Panc1 (cell line): ENCODE data around the gene ADCY2. TPM values are rescaled to one million over a fixed set of nuclear protein-coding genes. Genes with fewer than 3 reads are reported as not detected.

ENCODE experiments used
- ATAC-seq: fragments of 200-7000 bp; cut with Tn5 transposase; 2 replicates; pipeline ENCODE4 v1.9.1; 2020; ENCODE audit warnings: mild to moderate bottlenecking, moderate library complexity
- BruUV-seq: library from RNA; stranded (reverse); fragments of 400-500 nt; replicated peaks from 2 replicates; lab custom pipeline; 2021; lab: Mats Ljungman, UMichigan
- CTCF ChIA-PET: fragments of 300-600 bp; sonication (Branson Sonifier 250); formaldehyde crosslinking; loops from one replicate; lab custom pipeline; 2022; ENCODE audit warnings: antibody characterized with exemption; lab: Charles Lee
- POLR2A ChIA-PET: fragments of 300-600 bp; sonication (Branson Sonifier 250); formaldehyde crosslinking; loops from one replicate; lab custom pipeline; 2022; ENCODE audit warnings: antibody characterized with exemption; lab: Charles Lee
- DNase-seq: peaks from one replicate; pipeline ENCODE4 v3.0.0-alpha.2; 2010; ENCODE audit warnings: low read depth, low spot score
- H3K27ac ChIP-seq: 2 replicates; pipeline ENCODE4 v1.5.1; 2011; ENCODE audit warnings: mild to moderate bottlenecking, low read length, inconsistent platforms
- H3K27me3 ChIP-seq: fragments of 200-500 bp; sonication (Bioruptor generic); 2 replicates; pipeline ENCODE4 v1.6.0; 2014; ENCODE audit warnings: low read length, inconsistent platforms; ENCODE audit not compliant: control insufficient read depth, insufficient read depth
- H3K36me3 ChIP-seq: fragments of 200-500 bp; sonication (Bioruptor generic); 2 replicates; pipeline ENCODE4 v1.5.1; 2014; ENCODE audit warnings: inconsistent platforms, mild to moderate bottlenecking, low read length, moderate library complexity; ENCODE audit not compliant: control insufficient read depth, insufficient read depth
- H3K4me1 ChIP-seq: 2 replicates; pipeline ENCODE4 v1.5.1; 2011; ENCODE audit warnings: inconsistent platforms, mild to moderate bottlenecking, low read length, moderate library complexity; ENCODE audit not compliant: control insufficient read depth, insufficient read depth
- H3K4me3 ChIP-seq, 2 experiments: 2 replicates each; pipeline ENCODE4 v1.5.1; 2011 to 2012; ENCODE audit warnings: low read depth in 2 of 2, low read length in 2 of 2, mild to moderate bottlenecking in 2 of 2, inconsistent platforms in 1 of 2, moderate library complexity in 1 of 2
- H3K9me3 ChIP-seq: fragments of 200-500 bp; sonication (Bioruptor generic); 2 replicates; pipeline ENCODE4 v1.5.1; 2014; ENCODE audit warnings: low read depth, mild to moderate bottlenecking, inconsistent platforms, low read length, moderate library complexity; ENCODE audit not compliant: control insufficient read depth, insufficient read depth
- POLR2AphosphoS5 ChIP-seq: IDR thresholded peaks from 2 replicates; pipeline ENCODE4 v1.6.1; 2012; ENCODE audit warnings: mild to moderate bottlenecking, low read depth, low read length, moderate library complexity
- SIN3A ChIP-seq: IDR thresholded peaks from 2 replicates; pipeline ENCODE4 v1.6.1; 2012; ENCODE audit warnings: low read depth, mild to moderate bottlenecking, low read length, moderate library complexity, borderline replicate concordance; ENCODE audit not compliant: insufficient read depth
- TCF7L2 ChIP-seq: IDR thresholded peaks from 2 replicates; pipeline ENCODE4 v1.6.1; 2011; ENCODE audit warnings: mild to moderate bottlenecking, low read depth, low read length, inconsistent platforms
- in situ Hi-C: cut with HindIII; loops from 2 replicates; pipeline ENCODE4 v1.10.0; 2016; ENCODE audit warnings: low sequenced_read_pairs, low pct_unique_long_range_greater_than_20kb
- intact Hi-C: fragments of 100-400 bp; cut with micrococcal nuclease; formaldehyde crosslinking; loops from one replicate; pipeline ENCODE4 v1.10.0; 2022; ENCODE audit not compliant: unreplicated experiment
- total RNA-seq: library from RNA; stranded (reverse); gene quantifications from one replicate; pipeline ENCODE4 v1.2.1, GENCODE V29; 2021; ENCODE audit not compliant: unreplicated experiment
- TF ChIP-seq, protein P1 (sequence below): fragments of 450-650 bp; IDR thresholded peaks from 2 replicates; pipeline ENCODE4 v1.5.1; 2017; ENCODE audit warnings: mild to moderate bottlenecking
- TF ChIP-seq, protein P2 (sequence below), 2 experiments: IDR thresholded peaks; 2 replicates each; pipeline ENCODE4 v1.6.1; 2011 to 2012; ENCODE audit warnings: low read depth in 2 of 2, control low read depth in 1 of 2, low read length in 1 of 2, mild to moderate bottlenecking in 1 of 2, moderate library complexity in 1 of 2; ENCODE audit not compliant: insufficient read depth in 1 of 2

Gene ADCY2
- total RNA-seq, 1 experiment from 2014 or later, result 0.13 TPM

DNA sequence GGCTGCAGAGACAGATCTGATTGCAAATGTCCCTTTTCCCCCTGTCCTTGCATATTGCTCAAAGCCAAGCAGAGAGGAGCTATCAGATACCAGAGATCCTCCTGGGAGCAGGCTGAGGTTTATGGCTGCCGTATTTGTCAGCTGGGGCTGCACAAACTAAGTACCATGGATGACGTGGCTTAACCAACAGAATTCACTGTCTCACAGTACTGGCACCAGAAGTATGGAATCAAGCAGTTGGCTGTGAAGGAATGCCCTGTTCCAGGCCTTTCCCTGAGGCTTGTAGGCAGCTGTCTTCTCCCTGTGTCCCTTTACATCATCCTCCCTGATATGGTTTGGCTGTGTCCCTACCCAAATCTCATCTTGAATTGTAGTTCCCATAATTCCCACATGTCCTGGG, 452.4 kb downstream of the ADCY2 start:
- no peaks in the 10 kb centered on the region for H3K4me1 ChIP-seq
- in situ Hi-C loops, result no loop called here
- intact Hi-C loops, result no loop called here
- TF ChIP-seq, protein P1, sequence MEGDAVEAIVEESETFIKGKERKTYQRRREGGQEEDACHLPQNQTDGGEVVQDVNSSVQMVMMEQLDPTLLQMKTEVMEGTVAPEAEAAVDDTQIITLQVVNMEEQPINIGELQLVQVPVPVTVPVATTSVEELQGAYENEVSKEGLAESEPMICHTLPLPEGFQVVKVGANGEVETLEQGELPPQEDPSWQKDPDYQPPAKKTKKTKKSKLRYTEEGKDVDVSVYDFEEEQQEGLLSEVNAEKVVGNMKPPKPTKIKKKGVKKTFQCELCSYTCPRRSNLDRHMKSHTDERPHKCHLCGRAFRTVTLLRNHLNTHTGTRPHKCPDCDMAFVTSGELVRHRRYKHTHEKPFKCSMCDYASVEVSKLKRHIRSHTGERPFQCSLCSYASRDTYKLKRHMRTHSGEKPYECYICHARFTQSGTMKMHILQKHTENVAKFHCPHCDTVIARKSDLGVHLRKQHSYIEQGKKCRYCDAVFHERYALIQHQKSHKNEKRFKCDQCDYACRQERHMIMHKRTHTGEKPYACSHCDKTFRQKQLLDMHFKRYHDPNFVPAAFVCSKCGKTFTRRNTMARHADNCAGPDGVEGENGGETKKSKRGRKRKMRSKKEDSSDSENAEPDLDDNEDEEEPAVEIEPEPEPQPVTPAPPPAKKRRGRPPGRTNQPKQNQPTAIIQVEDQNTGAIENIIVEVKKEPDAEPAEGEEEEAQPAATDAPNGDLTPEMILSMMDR, result no peak
- TF ChIP-seq SIN3A (no peak), TCF7L2 (no peak), POLR2AphosphoS5 (no peak)
- TF ChIP-seq, protein P2, sequence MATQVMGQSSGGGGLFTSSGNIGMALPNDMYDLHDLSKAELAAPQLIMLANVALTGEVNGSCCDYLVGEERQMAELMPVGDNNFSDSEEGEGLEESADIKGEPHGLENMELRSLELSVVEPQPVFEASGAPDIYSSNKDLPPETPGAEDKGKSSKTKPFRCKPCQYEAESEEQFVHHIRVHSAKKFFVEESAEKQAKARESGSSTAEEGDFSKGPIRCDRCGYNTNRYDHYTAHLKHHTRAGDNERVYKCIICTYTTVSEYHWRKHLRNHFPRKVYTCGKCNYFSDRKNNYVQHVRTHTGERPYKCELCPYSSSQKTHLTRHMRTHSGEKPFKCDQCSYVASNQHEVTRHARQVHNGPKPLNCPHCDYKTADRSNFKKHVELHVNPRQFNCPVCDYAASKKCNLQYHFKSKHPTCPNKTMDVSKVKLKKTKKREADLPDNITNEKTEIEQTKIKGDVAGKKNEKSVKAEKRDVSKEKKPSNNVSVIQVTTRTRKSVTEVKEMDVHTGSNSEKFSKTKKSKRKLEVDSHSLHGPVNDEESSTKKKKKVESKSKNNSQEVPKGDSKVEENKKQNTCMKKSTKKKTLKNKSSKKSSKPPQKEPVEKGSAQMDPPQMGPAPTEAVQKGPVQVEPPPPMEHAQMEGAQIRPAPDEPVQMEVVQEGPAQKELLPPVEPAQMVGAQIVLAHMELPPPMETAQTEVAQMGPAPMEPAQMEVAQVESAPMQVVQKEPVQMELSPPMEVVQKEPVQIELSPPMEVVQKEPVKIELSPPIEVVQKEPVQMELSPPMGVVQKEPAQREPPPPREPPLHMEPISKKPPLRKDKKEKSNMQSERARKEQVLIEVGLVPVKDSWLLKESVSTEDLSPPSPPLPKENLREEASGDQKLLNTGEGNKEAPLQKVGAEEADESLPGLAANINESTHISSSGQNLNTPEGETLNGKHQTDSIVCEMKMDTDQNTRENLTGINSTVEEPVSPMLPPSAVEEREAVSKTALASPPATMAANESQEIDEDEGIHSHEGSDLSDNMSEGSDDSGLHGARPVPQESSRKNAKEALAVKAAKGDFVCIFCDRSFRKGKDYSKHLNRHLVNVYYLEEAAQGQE (IDR thresholded peaks at IDR 0.05; ENCODE audit: insufficient read depth in 1 of 2, low read depth in 2 of 2, low read length in 1 of 2), result no peak
- no peaks in the 10 kb centered on the region for H3K9me3 ChIP-seq
- H3K36me3 ChIP-seq, result no peaks in the 10 kb centered on the region
- ChIA-PET CTCF (no interaction called here), POLR2A (no interaction called here)
- no peak overlapping the region for H3K27ac ChIP-seq
- peaks cover 3% of the 10 kb centered on the region; the same call in 1 of the 2 replicates for H3K27me3 ChIP-seq
- no TSS peak for BruUV-seq
- DNase-seq, result no peak
- H3K4me3 ChIP-seq, result no peak overlapping the region
- ATAC-seq, result no peak

DNA sequence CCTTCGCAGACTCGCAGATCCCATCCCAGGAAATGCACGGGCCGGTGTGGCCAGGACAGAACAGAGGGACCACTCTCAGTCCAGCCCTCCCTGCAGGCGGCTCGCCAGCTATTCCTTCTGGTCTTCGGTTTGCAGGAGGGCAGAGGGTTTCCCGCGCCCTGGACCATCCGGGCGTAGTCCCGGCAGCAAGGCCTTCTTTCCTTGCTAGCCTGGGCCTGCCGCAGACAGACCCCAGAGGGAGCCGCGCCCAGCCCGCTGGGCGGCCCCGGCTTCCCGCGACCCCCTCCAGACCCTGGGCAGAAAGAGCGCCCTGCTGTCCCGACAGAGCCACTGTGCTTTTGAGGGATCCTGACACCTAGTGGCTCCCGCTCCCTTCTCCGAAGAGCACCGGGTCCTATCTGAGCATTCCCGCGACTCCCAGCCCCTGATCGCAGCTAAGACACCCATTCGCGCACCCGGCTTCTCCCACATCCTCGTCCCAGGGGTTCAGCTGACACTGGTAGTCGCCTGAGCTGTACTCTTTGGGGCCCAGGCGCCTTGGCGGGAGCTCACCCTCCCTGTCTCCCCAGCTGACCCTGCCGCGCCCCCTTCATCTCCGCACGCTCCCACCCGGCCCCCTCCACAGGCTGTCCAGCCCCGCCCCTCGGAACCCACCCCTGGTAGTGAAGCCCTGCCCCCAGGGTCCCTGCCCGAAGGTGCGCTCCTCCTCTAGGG, 453.9 kb downstream of the ADCY2 start:
- H3K4me1 ChIP-seq, result no peaks in the 10 kb centered on the region
- DNase-seq (no peak), ATAC-seq (no peak)
- no peak for TF ChIP-seq TCF7L2
- TF ChIP-seq POLR2AphosphoS5, result no peak
- TF ChIP-seq, protein P1, result no peak
- TF ChIP-seq, protein P2 (IDR thresholded peaks at IDR 0.05; ENCODE audit: insufficient read depth in 1 of 2, low read depth in 2 of 2, low read length in 1 of 2), result no peak
- no peak overlapping the region for H3K4me3 ChIP-seq
- H3K27ac ChIP-seq, result no peak overlapping the region
- no peaks in the 10 kb centered on the region for H3K27me3 ChIP-seq
- CTCF ChIA-PET, result no interaction called here
- in situ Hi-C loops, result no loop called here
- no TSS peak for BruUV-seq
- H3K36me3 ChIP-seq, result no peaks in the 10 kb centered on the region
- POLR2A ChIA-PET, result interaction anchor here (0.7 kb wide), 1 partner anchor 54 kb away, joined by 3 read pairs; no protein-coding TSS in a partner anchor
- H3K9me3 ChIP-seq, result no peaks in the 10 kb centered on the region
- intact Hi-C loops, result no loop called here
